Fibroblast of lung (primary cell): Measurements from ENCODE around the gene CDK13. TPM values are rescaled to one million over a fixed set of nuclear protein-coding genes. Genes with fewer than 3 reads are reported as not detected.

Experiments used
- DNase-seq, 2 donors: peaks; one replicate each; pipeline versions ENCODE4 v3.0.0 to v3.0.0-alpha.2; 2010; ENCODE audit warnings: low read depth in 2 of 2
- H2AFZ ChIP-seq: 2 replicates; pipeline ENCODE4 v1.5.1; 2012; ENCODE audit warnings: low read length, control low read depth, inconsistent platforms
- H3K27ac ChIP-seq: 2 replicates; pipeline ENCODE4 v1.5.1; 2011; ENCODE audit warnings: low read length, control low read depth; ENCODE audit not compliant: insufficient read depth
- H3K27me3 ChIP-seq: 2 replicates; pipeline ENCODE4 v1.5.1; 2011; ENCODE audit warnings: mild to moderate bottlenecking, low read length; ENCODE audit not compliant: control insufficient read depth, insufficient read depth
- H3K36me3 ChIP-seq: 2 replicates; pipeline ENCODE4 v1.5.1; 2011; ENCODE audit warnings: low read length; ENCODE audit not compliant: control insufficient read depth, insufficient read depth
- H3K4me1 ChIP-seq: 2 replicates; pipeline ENCODE4 v1.5.1; 2011; ENCODE audit warnings: low read length; ENCODE audit not compliant: control insufficient read depth, insufficient read depth; ENCODE audit errors: extremely low read depth
- H3K4me2 ChIP-seq: 2 replicates; pipeline ENCODE4 v1.5.1; 2011; ENCODE audit warnings: low read length, control low read depth; ENCODE audit not compliant: insufficient read depth; ENCODE audit errors: extremely low read depth
- H3K4me3 ChIP-seq, 4 experiments: fragments of 200-600 bp in 1 of 4; sonication (generic) in 1 of 4; replicated peaks in 1 of 4; 2 replicates each; pipeline ENCODE4 v1.5.1; 2011 to 2016; ENCODE audit warnings: low read length in 4 of 4, low read depth in 3 of 4, mild to moderate bottlenecking in 3 of 4, control low read depth in 2 of 4, inconsistent platforms in 1 of 4, mixed read lengths in 1 of 4; ENCODE audit not compliant: insufficient read depth in 1 of 4; ENCODE audit errors: control extremely low read depth in 1 of 4
- H3K79me2 ChIP-seq: 2 replicates; pipeline ENCODE4 v1.5.1; 2012; ENCODE audit warnings: mild to moderate bottlenecking, low read length, inconsistent platforms; ENCODE audit not compliant: control insufficient read depth, insufficient read depth
- H3K9ac ChIP-seq: 2 replicates; pipeline ENCODE4 v1.5.1; 2011; ENCODE audit warnings: mild to moderate bottlenecking, low read length, control low read depth; ENCODE audit not compliant: insufficient read depth
- H3K9me3 ChIP-seq: 2 replicates; pipeline ENCODE4 v1.5.1; 2012; ENCODE audit warnings: low read depth, low read length; ENCODE audit not compliant: control insufficient read depth, insufficient read depth
- H4K20me1 ChIP-seq: 2 replicates; pipeline ENCODE4 v1.5.1; 2011; ENCODE audit warnings: low read length; ENCODE audit not compliant: control insufficient read depth, insufficient read depth; ENCODE audit errors: extremely low read depth
- EZH2 ChIP-seq: IDR thresholded peaks from 2 replicates; pipeline ENCODE4 v1.5.1; 2012; ENCODE audit warnings: low read length, control low read depth, mild to moderate bottlenecking; ENCODE audit errors: missing control alignments
- polyA plus RNA-seq, 2 donors: library from polyadenylated mRNA; depleted of rRNA in 1 of 2; stranded (reverse) in 1 of 2; unstranded in 1 of 2; fragments of >200 nt; gene quantifications; 2 replicates each; pipeline ENCODE4 v1.2.1, GENCODE V29; 2011 to 2012; ENCODE audit warnings: missing spikeins in 1 of 2
- total RNA-seq: library from RNA; depleted of rRNA; stranded (reverse); fragments of >200 nt; gene quantifications from 2 replicates; pipeline ENCODE4 v1.2.1, GENCODE V29; 2014
- TF ChIP-seq, protein P1 (sequence below), 2 donors: IDR thresholded peaks in 1 of 2; conservative IDR thresholded peaks in 1 of 2; 1 replicate in 1 of 2; 2 replicates in 1 of 2; pipeline ENCODE4 v1.5.1; 2011 to 2012; ENCODE audit warnings: low read length in 2 of 2, control low read depth in 1 of 2, inconsistent platforms in 1 of 2, low read depth in 1 of 2, mild to moderate bottlenecking in 1 of 2

Gene CDK13
- total and polyA plus RNA-seq, 2 donors (not counting 1 experiment from before 2014, with no cell fraction given) = 35.3 to 76.8 TPM

DNA sequence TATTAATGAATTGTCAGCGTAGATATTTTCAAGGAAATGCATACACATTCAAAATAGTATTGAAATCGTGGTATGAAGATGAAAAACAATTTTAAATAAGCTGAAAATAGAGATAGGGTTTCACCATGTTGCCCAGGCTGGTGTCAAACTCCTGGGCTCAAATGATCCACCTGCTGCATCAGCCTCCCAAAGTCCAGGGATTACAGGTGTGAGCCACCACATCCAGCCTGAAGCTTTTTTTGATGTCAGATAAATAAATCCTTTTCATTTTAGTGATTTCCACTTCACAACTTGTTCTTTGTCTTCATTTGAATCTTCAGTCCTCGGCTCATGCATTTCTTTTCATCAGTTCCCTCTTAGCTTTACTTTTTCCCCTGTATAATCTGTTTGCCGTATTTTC is 4.6 kb downstream of the CDK13 start:
- Histone ChIP-seq H3K9ac (no peak overlapping the region), H3K4me3 (peak overlapping the region in 1 of 4 experiments; percentile 97), H3K79me2 (peaks cover 92% of the 10 kb centered on the region), H3K4me2 (peak overlapping the region; percentile 44), H3K27me3 (no peaks in the 10 kb centered on the region), H4K20me1 (peaks cover 11% of the 10 kb centered on the region), H3K27ac (no peak overlapping the region), H3K4me1 (peaks cover 2% of the 10 kb centered on the region), H3K36me3 (no peaks in the 10 kb centered on the region), H2AFZ (no peak overlapping the region), H3K9me3 (no peaks in the 10 kb centered on the region)
- DNase-seq = no peak
- no peak for TF ChIP-seq EZH2
- TF ChIP-seq, protein P1, sequence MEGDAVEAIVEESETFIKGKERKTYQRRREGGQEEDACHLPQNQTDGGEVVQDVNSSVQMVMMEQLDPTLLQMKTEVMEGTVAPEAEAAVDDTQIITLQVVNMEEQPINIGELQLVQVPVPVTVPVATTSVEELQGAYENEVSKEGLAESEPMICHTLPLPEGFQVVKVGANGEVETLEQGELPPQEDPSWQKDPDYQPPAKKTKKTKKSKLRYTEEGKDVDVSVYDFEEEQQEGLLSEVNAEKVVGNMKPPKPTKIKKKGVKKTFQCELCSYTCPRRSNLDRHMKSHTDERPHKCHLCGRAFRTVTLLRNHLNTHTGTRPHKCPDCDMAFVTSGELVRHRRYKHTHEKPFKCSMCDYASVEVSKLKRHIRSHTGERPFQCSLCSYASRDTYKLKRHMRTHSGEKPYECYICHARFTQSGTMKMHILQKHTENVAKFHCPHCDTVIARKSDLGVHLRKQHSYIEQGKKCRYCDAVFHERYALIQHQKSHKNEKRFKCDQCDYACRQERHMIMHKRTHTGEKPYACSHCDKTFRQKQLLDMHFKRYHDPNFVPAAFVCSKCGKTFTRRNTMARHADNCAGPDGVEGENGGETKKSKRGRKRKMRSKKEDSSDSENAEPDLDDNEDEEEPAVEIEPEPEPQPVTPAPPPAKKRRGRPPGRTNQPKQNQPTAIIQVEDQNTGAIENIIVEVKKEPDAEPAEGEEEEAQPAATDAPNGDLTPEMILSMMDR (conservative IDR thresholded peaks at IDR 0.05 in 1 of 2, IDR thresholded peaks at IDR 0.05 in 1 of 2; ENCODE audit: low read depth in 1 of 2, low read length in 2 of 2) = no peak

DNA sequence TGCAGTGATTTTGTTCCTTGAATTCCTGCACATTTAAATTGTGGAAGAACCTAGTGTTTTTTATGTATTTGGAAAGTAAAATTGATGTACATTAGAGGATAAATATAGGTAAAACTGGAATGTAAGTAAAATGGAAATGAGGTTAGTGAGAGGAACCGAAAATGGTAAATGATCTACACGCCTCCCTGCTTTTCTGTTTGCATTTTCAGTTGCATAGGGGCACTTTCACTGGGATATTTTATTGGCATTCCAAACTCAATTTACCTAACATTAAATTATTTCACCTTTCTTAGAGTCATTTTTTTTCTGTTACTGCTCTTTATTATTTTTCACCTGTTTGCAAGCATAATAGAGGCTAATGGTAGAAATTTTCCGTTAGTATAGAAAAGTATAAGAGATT is 8.0 kb downstream of the CDK13 start:
- Histone ChIP-seq H3K9ac (no peak overlapping the region), H3K4me2 (no peak overlapping the region), H4K20me1 (peaks cover 5% of the 10 kb centered on the region), H3K27me3 (no peaks in the 10 kb centered on the region), H3K36me3 (no peaks in the 10 kb centered on the region), H3K4me3 (no peak overlapping the region), H3K4me1 (peaks cover 2% of the 10 kb centered on the region), H3K79me2 (peaks cover 83% of the 10 kb centered on the region), H3K27ac (no peak overlapping the region), H2AFZ (no peak overlapping the region), H3K9me3 (no peaks in the 10 kb centered on the region)
- TF ChIP-seq, protein P1 (conservative IDR thresholded peaks at IDR 0.05 in 1 of 2, IDR thresholded peaks at IDR 0.05 in 1 of 2; ENCODE audit: low read depth in 1 of 2, low read length in 2 of 2) = no peak
- no peak for TF ChIP-seq EZH2
- no peak for DNase-seq

DNA sequence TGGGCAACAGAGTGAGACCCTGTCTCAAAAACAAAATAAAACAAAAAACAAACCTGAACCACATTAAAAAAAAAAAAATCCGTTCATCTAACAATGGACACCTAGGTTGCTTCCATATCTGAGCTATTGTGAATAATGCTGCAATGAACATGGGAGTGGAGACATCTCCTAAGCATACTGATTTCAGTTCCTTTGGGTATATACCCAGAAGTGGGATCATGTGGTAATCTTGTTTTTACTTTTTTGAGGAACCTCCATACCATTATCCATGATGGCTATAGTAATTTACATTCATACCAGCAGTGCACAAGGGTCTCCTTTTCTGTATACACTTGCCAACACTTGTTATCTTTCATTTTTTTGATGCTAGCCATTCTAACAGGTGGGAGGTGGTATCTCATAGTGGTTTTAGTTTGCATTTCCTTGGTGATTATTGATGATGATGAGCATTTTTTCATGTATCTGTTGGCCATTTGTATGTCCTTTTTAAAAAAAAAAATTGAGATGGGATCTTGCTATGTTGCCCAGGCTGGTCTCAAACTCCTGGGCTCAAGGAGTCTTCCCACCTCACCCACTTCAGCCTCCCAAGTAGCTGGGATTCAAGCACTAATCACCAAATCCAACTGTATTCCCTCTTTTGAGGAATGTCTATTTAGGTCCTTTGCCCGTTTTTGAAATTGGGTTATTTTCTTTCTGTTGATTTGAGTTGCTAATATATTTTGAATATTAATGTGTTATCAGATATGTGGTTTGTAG is 17.5 kb downstream of the CDK13 start:
- Histone ChIP-seq H4K20me1 (no peaks in the 10 kb centered on the region), H2AFZ (no peak overlapping the region), H3K4me2 (no peak overlapping the region), H3K4me3 (no peak overlapping the region), H3K79me2 (peaks cover 60% of the 10 kb centered on the region), H3K9me3 (no peaks in the 10 kb centered on the region), H3K36me3 (no peaks in the 10 kb centered on the region), H3K27ac (no peak overlapping the region), H3K27me3 (no peaks in the 10 kb centered on the region), H3K9ac (no peak overlapping the region), H3K4me1 (peaks cover 6% of the 10 kb centered on the region)
- DNase-seq = no peak
- no peak for TF ChIP-seq EZH2
- TF ChIP-seq, protein P1 (conservative IDR thresholded peaks at IDR 0.05 in 1 of 2, IDR thresholded peaks at IDR 0.05 in 1 of 2; ENCODE audit: low read depth in 1 of 2, low read length in 2 of 2) = no peak
